Fibroblast of peridontal ligament (primary cell): ENCODE measurements around the gene NMUR2.

Experiments used
- DNase-seq: peaks from one replicate; pipeline ENCODE4 v3.0.0-alpha.2; 2010; ENCODE audit errors: extremely low read depth

NMUR2 gene, protein sequence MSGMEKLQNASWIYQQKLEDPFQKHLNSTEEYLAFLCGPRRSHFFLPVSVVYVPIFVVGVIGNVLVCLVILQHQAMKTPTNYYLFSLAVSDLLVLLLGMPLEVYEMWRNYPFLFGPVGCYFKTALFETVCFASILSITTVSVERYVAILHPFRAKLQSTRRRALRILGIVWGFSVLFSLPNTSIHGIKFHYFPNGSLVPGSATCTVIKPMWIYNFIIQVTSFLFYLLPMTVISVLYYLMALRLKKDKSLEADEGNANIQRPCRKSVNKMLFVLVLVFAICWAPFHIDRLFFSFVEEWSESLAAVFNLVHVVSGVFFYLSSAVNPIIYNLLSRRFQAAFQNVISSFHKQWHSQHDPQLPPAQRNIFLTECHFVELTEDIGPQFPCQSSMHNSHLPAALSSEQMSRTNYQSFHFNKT

DNA sequence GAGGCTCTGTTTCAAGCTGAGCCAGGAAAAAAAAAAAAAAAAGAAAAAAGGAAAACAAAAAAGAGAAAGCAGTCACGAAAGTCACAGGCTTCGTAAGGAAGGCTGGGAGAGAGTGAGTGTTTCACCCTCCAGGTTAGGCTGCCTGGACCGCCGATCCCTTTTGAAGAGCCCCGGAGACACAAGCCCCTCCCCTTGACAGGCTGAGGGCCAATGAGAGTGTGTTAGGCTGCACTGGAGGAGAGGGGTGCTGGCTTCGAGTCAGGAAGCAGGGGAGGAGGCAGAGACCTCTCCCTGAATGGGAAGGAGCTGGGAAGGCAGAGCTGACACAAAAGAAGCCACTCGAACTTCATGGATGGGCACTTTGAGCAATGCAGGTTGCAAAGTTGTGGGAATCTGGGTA, at the start of gene NMUR2:
TSS of gene NMUR2 (minus strand) at position 135 of the 400 bp plus-strand sequence. CDS start 166 bp downstream, outside the sequence.
- no peak for DNase-seq

DNA sequence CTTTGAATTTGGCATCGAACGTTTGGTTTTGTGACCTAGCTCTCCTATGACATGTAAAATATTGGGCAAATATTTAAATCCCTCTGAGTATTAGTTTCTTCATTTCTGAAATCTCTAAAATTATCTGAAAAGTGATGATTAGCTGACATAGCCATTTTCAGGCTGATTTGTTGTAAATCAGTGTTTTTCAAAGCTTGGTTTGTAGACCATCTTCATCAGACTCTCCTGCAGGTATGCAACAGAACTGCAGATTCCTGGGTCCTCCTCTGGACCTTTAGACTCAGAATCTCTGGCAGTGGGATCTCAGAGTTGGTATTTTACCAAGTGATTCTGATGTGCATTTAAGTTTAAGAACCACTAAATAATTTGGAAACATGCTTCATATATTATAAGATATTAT, 38.9 kb upstream of the NMUR2 start:
- DNase-seq, result no peak

DNA sequence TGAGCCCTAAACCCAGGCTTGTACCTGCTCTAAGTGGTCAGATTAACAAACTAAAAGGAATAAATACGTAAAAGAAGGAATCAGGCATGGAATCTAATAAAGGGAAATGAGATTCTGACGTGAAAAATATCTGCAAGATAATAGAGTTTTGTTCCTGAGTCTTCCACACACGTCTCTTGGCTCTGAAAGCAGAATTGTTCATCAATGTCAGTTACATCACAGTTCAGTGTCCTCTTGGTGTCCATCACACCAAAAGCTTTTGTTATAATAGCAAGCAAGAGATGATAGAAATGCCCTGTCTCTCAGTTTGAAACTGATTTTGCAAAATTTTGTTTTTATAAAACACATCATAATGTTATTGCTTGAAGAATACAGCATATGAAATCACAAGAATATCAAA, 34.7 kb upstream of the NMUR2 start:
- DNase-seq, result no peak

DNA sequence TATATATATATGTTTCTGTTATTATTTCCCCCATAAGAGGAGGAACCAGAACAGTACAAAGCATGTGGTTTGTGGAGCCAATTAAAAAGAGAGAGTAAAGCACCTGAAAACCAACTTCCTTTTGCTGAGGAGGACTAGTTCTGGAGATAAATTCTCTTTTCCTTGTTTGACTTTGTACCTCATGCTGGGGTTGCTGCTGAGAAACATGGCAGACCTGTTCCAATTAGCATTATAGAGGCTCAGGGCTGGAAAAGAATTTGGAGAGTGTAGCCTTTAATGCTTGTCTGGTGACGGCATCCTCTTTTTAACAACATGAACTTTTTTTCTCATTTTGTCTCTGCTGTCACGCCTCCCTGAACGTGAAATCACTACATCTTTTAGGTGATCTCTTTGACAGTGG, 32.8 kb upstream of the NMUR2 start:
- no peak for DNase-seq

DNA sequence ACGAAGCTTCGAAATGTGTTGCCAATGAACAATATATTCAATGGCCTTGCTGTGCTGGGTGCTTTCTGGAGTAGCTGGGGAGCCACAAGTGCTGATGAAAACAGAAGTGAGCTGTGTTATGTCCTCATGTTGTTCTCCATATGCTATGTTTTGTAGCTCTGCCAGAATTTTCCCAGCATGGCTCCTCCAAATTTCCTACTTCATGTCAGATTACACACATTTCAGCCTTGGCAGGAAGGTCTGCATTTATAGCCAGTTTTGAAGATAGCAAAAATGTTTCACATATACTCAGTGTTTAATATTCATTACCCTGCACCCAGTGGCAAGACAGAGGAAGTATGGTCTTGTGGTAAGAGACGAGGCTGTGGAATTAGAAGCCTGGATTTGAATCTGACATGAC, 22.6 kb upstream of the NMUR2 start:
- DNase-seq, result no peak

DNA sequence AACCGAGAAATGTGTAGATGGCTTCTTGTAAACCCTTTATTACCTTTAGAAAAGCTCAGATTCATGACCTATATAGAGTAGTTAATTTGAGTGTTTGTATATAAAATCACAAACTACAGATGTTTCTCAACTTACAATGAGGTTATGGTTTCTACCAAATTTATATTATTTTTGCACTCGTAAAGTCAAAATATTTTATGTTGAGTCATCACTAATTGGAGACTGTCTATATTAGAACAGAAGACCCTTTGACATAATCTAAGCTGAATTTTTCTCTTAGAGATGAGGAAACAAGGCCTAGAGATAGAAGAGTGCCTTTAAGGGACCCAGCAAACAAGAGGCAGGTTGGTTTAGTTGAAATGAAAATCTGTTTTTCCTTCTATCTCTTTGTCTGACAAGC, 20.0 kb upstream of the NMUR2 start:
- DNase-seq, result no peak

DNA sequence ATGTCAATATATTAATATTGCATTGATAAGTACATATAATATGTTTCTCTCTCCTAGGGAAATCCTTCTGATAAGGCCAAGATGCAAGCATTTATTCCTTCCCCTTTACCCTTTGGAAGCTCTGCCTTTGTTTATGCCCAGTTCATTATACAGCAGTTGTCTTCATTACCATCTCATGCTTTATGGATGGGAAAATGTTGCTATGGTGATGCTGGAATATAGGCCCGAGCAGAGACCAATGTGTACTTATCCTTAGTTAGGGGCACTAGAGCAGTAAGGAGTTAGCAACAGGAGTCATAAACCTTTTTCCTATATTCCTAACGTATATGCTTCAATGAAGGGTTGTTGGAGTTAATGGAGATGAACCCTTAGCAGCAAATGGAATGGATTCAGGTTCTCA, 19.4 kb upstream of the NMUR2 start:
- DNase-seq, result no peak

DNA sequence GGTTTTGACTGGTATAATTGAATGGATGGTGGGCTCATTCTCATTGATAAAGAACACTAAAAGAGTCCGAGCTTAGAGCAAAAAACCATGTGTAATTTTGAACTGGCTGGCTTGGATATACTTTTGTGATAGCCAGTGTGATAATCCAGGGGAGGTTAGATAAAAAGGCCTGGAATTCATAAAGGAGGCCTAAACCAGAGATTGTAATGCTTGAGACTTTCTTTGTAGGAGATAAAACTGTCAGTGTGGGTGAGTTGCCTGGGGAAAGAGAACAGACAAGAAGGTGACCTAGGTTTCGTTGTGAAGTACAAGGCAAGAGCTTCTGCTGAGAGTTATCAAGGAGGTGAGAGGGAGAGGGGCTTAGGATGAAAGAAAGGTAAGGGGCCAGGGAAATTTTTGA, 17.0 kb upstream of the NMUR2 start:
- no peak for DNase-seq

DNA sequence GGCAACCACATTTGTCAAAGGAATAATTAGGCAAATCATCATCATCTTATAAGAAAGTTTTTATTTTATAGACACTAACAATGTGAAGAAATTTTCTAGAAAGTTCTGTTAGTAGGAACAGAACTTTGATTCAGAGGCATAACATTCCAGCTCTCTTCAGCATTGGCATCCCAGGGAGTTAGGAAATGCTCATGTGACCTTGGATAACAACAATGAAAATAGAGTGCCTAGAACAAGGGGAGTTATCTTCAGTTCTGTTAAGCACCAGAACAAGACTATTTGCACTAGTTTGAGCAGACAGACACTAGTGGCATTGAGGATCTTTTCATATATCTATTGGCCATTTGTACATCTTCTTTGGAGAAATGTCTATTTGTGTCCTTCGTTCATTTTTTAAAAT, 7.0 kb upstream of the NMUR2 start:
- no peak for DNase-seq

DNA sequence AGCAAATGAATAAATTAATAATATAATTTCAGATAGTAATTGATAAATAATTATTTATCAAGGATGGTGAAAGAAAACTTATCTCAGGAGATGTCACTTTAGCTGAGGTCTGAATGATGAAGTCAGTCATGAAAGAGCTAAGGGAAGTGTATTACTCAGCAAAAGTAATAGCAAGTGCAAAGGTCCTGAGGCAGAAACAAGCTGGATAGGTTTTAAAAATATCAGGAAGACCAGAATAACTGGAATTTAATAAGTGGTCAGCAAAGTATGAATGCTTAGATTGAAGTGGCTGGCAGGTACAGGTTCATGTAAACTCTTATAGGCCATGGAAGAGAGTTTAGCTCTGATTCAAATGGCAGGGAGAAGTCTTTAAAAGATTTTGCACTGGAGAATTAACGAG, 1.0 kb upstream of the NMUR2 start:
- no peak for DNase-seq

DNA sequence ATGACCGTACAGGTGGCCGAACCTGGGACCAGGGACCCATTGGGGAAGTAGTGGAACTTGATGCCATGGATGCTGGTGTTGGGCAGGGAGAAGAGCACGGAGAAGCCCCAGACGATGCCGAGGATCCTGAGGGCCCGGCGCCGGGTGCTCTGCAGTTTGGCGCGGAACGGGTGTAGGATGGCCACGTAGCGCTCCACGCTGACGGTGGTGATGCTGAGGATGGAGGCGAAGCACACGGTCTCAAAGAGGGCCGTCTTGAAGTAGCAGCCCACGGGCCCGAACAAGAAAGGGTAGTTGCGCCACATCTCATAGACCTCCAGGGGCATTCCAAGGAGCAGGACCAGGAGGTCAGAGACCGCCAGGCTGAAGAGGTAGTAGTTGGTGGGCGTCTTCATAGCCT, 585 bp downstream of the NMUR2 start:
- no peak for DNase-seq

DNA sequence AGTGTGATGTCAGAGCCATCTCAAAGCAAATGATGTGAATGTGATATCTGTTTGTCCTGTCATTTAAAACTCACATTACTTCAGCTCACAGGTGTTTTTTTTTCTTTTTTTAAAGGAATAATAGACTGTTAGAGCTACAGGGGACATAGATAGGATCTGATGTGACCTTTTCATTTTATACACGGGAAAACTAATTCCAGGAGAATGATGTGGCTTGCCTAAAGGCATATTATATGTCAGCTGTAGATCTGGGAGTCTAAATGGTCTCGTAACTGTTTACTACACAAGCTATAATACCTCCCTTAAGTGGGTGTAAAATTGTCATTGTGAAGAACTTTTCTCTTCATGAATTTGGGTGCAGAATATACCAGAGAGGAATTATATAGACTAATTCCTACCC, 2.0 kb downstream of the NMUR2 start:
- DNase-seq, result no peak

DNA sequence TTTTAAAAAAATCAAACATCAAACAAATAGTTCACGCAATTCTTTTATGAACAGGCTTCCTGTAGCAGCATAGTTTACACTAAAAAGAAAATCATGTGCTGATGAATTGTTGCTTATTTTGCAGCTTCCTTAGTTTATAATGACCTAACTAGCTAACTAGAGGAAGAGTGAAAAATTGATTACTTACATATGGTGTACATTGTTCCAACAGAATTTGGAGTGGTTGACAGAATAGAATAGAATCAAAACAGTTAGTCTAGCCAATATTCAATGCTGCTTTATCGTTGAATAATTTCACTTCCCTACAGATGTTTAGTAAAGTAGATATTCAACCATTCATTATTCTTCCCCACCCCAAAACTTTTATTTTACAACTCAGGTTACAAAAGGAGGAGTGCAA, 4.2 kb downstream of the NMUR2 start:
- DNase-seq, result no peak

DNA sequence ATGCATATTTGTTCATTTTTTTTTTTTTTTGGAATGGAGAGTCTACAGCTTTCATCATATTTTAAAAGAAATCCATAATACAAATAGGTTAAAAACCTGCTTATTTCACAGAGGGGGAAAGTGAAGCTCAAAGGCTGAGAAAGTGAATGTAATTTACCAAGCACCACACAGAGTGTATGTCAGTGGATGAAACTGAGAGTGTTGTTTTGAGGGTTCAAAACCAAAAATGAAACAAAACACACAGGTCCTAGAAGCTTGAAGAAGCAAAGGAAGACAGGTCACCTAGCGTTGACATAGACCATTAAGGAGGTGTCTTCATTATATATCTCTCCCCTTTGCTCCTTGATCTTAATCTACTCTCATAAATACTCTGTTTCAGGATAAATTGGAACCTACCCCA, 7.5 kb downstream of the NMUR2 start:
- DNase-seq, result no peak

DNA sequence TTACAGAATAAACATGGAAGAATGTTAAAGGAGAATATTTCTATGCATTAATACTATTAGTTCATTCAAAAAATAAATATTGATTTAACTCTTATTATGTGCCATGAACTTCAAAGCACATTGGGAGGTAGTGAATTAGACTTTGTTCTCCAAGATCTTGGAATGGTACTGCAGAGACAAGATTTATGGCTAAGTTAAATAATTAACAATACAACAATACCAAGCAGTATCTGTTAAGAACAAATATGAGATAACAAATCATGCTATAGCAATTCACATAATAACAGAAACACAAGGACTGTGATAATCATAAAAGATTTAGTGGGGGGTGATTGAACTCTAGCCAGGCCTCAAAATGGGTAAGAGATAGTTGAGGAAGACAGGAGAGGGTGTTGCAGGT, 11.6 kb downstream of the NMUR2 start:
- DNase-seq, result no peak

DNA sequence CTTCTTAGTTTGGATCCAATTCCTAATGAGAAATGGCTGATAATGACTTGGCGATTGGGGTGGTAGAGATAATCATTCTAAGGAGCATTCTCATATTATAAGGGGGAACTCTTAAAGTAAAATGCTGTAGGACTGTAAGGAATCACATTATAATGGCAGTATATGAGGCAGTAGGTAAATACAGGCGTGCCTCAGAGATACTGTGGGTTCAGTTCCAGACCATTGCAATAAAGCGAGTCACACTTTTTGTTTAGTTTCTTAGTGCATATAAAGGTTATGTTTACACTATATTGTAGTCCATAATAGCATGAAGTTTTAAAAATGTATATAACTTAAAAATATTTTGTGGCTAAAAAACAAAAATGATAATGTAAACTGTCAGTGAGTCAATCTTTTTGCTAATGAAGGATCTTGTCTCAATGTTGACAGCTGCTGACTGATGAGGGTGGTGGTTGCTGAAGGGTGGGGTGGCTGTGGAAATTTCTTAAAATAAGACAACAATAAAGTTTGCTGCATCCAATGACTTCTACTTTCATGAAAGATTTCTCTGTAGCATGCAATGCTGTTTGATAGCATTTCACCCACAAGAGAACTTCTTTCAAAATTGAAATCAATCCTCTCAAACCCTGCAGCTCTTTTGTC, 15.8 kb downstream of the NMUR2 start:
- no peak for DNase-seq

DNA sequence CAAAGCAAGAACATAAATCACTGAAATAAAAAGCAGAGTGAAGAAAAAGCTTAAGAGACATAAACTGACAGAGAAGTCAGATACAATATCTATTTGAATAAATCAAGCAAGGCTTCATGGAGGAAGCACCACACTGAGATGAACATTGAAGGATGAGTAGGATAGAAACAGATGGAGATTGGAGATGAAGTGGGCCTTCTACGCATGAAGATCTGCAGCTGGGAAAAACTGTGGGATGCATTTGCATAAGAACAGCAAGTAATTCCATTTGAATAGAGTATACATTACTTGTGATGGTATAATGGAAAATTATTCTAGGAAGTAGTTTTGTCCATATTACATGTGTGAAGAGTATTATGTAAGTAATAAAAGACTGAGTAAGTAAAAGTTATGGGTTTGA, 16.5 kb downstream of the NMUR2 start:
- no peak for DNase-seq

DNA sequence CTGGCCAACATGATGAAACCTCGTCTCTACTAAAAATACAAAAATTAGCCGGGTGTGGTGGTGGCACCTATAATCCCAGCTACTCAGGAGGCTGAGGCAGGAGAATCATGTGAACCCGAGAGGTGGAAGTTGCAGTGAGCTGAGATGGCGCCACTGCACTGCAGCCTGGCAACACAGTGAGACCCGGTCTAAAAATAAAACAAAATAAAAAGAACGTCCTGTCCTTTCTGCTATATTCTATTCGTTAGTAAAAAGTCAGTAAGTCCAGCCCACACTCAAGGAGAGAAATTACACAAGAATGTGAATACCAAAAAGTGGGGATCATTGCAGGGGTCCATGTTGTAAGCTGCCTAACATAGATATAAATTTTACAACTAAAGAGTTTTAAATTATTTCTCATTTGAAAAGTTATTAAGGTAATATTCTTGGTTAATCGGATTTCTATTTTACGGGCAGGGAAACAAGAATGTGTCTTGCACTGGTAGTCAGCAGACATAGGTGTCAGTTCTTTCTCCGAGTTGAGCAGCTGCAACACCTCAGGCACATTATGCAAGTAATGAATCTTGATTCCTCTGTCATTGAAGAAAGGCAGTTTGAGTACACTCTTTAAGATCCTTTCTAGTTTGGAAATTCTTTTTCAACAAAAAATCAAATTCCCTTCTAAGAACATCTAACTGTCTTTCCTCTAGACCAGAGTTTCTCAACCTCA, 24.5 kb downstream of the NMUR2 start:
- no peak for DNase-seq

DNA sequence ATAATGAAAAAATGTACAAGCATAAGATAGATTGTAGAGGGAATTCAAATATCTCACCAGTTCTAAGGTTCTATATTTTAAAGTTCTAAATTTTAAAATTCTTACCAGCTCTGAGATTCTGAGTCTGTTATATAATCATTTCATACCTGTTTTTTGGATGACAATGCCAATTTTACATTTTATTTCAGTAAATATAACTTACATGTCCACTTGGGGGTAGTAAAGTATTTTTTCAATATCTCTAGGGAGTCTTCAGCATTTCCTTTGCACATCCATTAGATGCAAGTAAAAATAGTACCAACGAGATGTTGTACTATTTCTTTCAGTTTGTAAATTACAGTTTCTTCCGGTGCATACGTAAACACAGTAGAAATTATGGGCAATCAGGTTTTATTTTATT, 25.7 kb downstream of the NMUR2 start:
- no peak for DNase-seq

DNA sequence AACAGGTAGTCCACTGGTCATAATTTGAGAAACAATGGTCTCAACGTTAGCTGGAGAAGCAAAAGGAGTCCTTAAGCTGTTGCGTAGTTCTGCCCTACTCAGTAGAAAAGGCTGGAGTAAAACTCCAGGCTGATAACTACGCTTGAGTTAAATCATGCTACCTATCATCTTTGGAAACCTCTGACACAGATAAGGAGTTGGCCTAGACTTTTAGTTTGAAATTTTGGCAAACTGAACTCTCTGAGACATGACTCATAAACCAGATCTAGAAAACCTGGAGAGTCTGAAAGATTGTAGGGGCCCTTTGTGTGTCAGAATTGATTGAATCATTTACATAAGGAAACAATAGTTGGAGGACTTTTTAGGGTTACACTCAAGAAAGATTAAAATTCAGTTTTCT, 26.3 kb downstream of the NMUR2 start:
- DNase-seq, result no peak

DNA sequence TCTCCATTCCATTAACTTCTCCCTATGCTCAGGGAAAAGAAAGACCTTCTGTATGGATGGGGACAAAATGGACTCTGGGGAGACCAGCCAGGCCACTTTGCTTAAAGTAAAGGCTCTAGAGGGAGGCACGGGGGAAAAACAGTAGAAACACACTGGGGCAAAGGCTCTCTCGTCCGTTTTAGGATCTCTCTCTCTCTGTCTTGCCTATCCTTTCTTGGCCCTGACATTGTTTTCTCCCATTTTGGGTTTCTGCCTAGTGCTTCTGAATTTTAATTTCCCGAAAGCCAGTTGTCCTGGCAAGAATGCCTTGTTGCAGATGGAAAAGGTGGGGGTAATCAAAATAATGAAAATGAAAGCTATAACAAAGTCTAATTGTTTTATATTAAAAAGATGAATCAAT, 28.2 kb downstream of the NMUR2 start:
- DNase-seq, result no peak

DNA sequence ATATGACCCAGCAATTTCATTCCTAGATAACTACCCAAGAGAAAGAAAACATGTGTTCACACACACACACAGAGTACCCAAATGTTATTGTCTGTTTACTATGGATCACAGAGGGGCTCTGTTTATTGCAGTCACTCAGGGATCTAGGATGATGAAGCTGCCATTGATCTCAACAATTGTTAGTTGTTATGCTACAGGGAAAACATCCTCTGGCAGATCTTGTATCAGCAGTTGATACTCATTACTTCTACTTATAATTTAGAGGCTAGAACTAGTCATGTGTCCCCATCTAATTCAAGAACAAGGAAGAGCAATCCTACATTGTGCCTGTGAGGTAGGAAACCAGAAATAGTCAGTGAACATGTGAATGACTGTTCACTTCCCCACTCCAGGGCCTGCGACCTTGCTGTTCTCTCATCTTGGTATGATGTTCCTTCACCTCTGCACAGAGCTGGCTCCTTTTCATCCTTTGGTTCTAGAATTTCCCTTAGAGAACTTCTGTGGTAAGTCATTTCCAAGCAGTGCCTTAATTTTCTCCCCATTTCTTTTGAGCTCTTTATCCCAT, 30.3 kb downstream of the NMUR2 start:
- DNase-seq, result no peak

DNA sequence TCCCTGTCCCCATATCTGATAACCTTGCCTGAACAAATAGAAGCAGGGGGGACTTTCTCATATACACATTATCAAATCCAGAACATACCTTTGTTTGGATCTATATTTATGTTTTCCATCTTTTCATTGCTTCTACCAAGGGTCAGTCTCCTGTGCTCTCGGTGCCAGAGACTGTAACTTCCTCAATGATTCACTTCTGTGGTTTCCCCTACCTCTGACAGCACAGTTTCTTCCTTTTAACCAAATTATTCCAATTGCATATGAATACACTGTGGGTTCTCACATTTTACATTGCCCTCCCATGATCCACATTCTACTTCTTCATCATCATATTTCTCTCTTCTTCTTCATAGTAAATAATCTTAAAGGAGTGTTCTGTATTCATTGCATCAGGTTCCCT, 32.2 kb downstream of the NMUR2 start:
- DNase-seq, result no peak
